HepG2 (cell line): ENCODE data around the gene GMPPA. TPM values are rescaled to one million over a fixed set of nuclear protein-coding genes. Genes with fewer than 3 reads are reported as not detected.

Source experiments
- HNRNPUL1 ChIP-seq: fragments of 200-400 bp; formaldehyde crosslinking; IDR thresholded peaks from 2 replicates; pipeline ENCODE4 v1.6.1; 2017; ENCODE audit warnings: low read depth, mild to moderate bottlenecking, low read length, moderate library complexity
- NR2C2 ChIP-seq: sonication (generic); formaldehyde crosslinking; IDR thresholded peaks from 2 replicates; pipeline ENCODE4 v1.4.0; 2020; ENCODE audit warnings: missing genetic modification reagents, mild to moderate bottlenecking, moderate library complexity, borderline replicate concordance
- PCBP2 ChIP-seq: fragments of 200-400 bp; formaldehyde crosslinking; optimal IDR thresholded peaks from 2 replicates; pipeline ENCODE3; 2018; ENCODE audit warnings: low read length, low read depth; ENCODE audit not compliant: poor library complexity, severe bottlenecking
- SMAD3 ChIP-seq: sonication (generic); formaldehyde crosslinking; IDR thresholded peaks from 2 replicates; pipeline ENCODE4 v1.4.0; 2020; ENCODE audit warnings: missing genetic modification reagents
- TBX2 ChIP-seq: sonication (generic); formaldehyde crosslinking; IDR thresholded peaks from 2 replicates; pipeline ENCODE4 v1.5.0; 2020; ENCODE audit warnings: missing genetic modification reagents, mild to moderate bottlenecking, borderline replicate concordance
- ZNF12 ChIP-seq: sonication (generic); formaldehyde crosslinking; IDR thresholded peaks from 2 replicates; pipeline ENCODE4 v1.5.0; 2020; ENCODE audit warnings: missing genetic modification reagents
- ZNF460 ChIP-seq: sonication (generic); formaldehyde crosslinking; IDR thresholded peaks from 2 replicates; pipeline ENCODE4 v1.5.1; 2020; ENCODE audit warnings: missing genetic modification reagents, mild to moderate bottlenecking, borderline replicate concordance
- ZNF496 ChIP-seq: sonication (generic); formaldehyde crosslinking; IDR thresholded peaks from 2 replicates; pipeline ENCODE4 v1.8.1; 2023; ENCODE audit warnings: mild to moderate bottlenecking, moderate library complexity, missing genetic modification reagents; ENCODE audit not compliant: insufficient replicate concordance
- ZNF720 ChIP-seq: sonication (generic); formaldehyde crosslinking; IDR thresholded peaks from 2 replicates; pipeline ENCODE4 v1.4.0; 2020; ENCODE audit warnings: missing genetic modification reagents
- ZNF747 ChIP-seq: sonication (generic); formaldehyde crosslinking; IDR thresholded peaks from 2 replicates; pipeline ENCODE4 v1.8.1; 2023; ENCODE audit warnings: missing genetic modification reagents, mild to moderate bottlenecking, borderline replicate concordance
- ZNF839 ChIP-seq: sonication (generic); formaldehyde crosslinking; IDR thresholded peaks from 2 replicates; pipeline ENCODE4 v1.4.0; 2020; ENCODE audit warnings: missing genetic modification reagents, mild to moderate bottlenecking, borderline replicate concordance
- ZSCAN12 ChIP-seq: sonication (generic); formaldehyde crosslinking; IDR thresholded peaks from 2 replicates; pipeline ENCODE4 v1.9.0; 2021; ENCODE audit warnings: mild to moderate bottlenecking, missing genetic modification reagents
- polyA plus RNA-seq, 8 experiments: library from polyadenylated mRNA; depleted of rRNA in 3 of 8; stranded (reverse) in 7 of 8; unstranded in 1 of 8; fragments of >200 nt; fragmentation: Illumina TruSeq in 4 of 8; extraction: Trizol in 4 of 8; gene quantifications; 2 replicates each; pipeline versions ENCODE4 v1.2.1 to v1.2.3, GENCODE V29; 2011 to 2016; ENCODE audit warnings: low read depth in 4 of 8, missing spikeins in 1 of 8, mixed read lengths in 1 of 8; ENCODE audit not compliant: insufficient read depth in 1 of 8
- total RNA-seq, 5 experiments: library from RNA; depleted of rRNA; stranded (reverse); fragments of >200 nt; fragmentation: Illumina TruSeq; extraction: Trizol; gene quantifications; 2 replicates each; pipeline ENCODE4 v1.2.3, GENCODE V29; 2016; ENCODE audit warnings: low read depth in 1 of 5
- TF ChIP-seq, protein P1 (sequence below), 2 experiments: fragments of 450-650 bp in 1 of 2; sonication (generic) in 1 of 2; formaldehyde crosslinking in 1 of 2; IDR thresholded peaks; 2 replicates each; pipeline versions ENCODE4 v1.6.1 to v1.8.0; 2016 to 2022; ENCODE audit warnings: antibody characterized with exemption in 1 of 2, mild to moderate bottlenecking in 1 of 2, missing genetic modification reagents in 1 of 2
- TF ChIP-seq, protein P2 (sequence below): sonication (generic); formaldehyde crosslinking; IDR thresholded peaks from 2 replicates; pipeline ENCODE4 v1.5.0; 2020; ENCODE audit warnings: missing genetic modification reagents
- TF ChIP-seq, protein P3 (sequence below): sonication (generic); formaldehyde crosslinking; IDR thresholded peaks from 2 replicates; pipeline ENCODE4 v1.8.1; 2023; ENCODE audit warnings: missing genetic modification reagents, inconsistent platforms, borderline replicate concordance
- TF ChIP-seq, protein P4 (sequence below): sonication (generic); formaldehyde crosslinking; IDR thresholded peaks from 2 replicates; pipeline ENCODE4 v1.5.1; 2020; ENCODE audit warnings: missing genetic modification reagents, mild to moderate bottlenecking, borderline replicate concordance

Gene GMPPA
- total and polyA plus RNA-seq, 2 of the 13 experiments (the other 11 are each of a cell fraction or from before 2014, with no cell fraction given), result 81.1 to 106 TPM

DNA sequence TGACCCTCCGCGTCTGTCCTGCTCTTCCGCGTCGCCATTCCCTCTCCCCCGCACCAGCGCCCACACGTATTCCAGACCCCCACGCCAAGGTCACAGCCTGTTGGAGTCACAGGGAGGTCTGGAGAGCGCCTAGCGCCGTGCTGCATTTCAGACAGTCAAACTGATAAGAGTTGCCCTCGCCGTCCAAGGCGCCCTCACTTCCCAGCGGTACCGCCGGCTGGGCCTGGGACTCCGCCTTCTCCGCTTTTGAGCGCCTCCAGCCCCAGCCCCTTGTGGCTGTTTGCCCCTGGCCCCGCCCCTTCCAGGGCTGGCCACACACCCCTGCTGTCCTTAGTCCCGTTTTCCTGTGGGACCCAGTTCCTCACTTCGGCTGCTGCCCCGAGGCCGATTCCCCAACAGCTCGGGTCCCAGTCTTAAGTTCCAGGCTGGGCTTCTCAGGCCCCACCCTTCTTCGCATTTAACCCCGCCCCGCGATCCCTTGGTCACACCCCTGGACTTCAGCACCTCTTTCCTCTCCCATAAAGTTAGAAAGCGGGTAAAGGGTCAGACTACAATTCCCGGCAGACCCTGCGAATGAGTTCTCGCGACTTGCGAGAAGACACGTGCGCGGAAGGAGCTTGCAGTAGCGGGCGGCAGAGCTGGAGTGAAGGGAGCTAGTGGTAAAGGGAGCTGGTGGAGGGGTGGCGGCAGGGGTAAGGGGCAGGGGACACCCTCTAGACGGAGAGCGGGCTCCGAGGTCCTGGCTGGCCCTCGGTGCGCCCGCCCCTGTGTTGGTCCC, at the start of gene GMPPA (continued):
- TF ChIP-seq, protein P1, sequence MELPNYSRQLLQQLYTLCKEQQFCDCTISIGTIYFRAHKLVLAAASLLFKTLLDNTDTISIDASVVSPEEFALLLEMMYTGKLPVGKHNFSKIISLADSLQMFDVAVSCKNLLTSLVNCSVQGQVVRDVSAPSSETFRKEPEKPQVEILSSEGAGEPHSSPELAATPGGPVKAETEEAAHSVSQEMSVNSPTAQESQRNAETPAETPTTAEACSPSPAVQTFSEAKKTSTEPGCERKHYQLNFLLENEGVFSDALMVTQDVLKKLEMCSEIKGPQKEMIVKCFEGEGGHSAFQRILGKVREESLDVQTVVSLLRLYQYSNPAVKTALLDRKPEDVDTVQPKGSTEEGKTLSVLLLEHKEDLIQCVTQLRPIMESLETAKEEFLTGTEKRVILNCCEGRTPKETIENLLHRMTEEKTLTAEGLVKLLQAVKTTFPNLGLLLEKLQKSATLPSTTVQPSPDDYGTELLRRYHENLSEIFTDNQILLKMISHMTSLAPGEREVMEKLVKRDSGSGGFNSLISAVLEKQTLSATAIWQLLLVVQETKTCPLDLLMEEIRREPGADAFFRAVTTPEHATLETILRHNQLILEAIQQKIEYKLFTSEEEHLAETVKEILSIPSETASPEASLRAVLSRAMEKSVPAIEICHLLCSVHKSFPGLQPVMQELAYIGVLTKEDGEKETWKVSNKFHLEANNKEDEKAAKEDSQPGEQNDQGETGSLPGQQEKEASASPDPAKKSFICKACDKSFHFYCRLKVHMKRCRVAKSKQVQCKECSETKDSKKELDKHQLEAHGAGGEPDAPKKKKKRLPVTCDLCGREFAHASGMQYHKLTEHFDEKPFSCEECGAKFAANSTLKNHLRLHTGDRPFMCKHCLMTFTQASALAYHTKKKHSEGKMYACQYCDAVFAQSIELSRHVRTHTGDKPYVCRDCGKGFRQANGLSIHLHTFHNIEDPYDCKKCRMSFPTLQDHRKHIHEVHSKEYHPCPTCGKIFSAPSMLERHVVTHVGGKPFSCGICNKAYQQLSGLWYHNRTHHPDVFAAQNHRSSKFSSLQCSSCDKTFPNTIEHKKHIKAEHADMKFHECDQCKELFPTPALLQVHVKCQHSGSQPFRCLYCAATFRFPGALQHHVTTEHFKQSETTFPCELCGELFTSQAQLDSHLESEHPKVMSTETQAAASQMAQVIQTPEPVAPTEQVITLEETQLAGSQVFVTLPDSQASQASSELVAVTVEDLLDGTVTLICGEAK (IDR thresholded peaks at IDR 0.05), result no peak
- TF ChIP-seq, protein P1 (CRISPR knock-in tag; IDR thresholded peaks at IDR 0.05), result peak; percentile 89
- TF ChIP-seq PCBP2 (no peak), ZNF720 (CRISPR knock-in tag) (no peak), SMAD3 (no peak; the same call in none of the 2 replicates), ZNF839 (CRISPR knock-in tag) (no peak), ZSCAN12 (CRISPR knock-in tag) (peak; percentile 74; the same call in 1 of the 2 replicates), TBX2 (CRISPR knock-in tag) (peak; percentile 57; the same call in 1 of the 2 replicates), HNRNPUL1 (no peak), NR2C2 (CRISPR knock-in tag) (peak; percentile 71; the same call in 1 of the 2 replicates), ZNF12 (CRISPR knock-in tag) (no peak), ZNF460 (CRISPR knock-in tag) (no peak), ZNF496 (CRISPR knock-in tag) (no peak), ZNF747 (CRISPR knock-in tag) (no peak)
- TF ChIP-seq, protein P2, sequence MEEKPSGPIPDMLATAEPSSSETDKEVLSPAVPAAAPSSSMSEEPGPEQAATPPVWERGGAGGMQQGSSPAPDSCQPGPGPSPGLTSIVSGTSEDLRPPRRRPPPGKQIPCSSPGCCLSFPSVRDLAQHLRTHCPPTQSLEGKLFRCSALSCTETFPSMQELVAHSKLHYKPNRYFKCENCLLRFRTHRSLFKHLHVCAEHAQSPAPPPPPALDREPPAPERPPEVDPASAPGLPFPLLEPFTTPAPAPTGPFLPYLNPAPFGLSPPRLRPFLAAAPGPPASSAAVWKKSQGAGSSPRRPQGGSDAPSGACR (CRISPR knock-in tag), result no peak; the same call in 1 of the 2 replicates
- TF ChIP-seq, protein P3, sequence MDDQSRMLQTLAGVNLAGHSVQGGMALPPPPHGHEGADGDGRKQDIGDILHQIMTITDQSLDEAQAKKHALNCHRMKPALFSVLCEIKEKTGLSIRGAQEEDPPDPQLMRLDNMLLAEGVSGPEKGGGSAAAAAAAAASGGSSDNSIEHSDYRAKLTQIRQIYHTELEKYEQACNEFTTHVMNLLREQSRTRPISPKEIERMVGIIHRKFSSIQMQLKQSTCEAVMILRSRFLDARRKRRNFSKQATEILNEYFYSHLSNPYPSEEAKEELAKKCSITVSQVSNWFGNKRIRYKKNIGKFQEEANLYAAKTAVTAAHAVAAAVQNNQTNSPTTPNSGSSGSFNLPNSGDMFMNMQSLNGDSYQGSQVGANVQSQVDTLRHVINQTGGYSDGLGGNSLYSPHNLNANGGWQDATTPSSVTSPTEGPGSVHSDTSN (CRISPR knock-in tag), result no peak
- TF ChIP-seq, protein P4, sequence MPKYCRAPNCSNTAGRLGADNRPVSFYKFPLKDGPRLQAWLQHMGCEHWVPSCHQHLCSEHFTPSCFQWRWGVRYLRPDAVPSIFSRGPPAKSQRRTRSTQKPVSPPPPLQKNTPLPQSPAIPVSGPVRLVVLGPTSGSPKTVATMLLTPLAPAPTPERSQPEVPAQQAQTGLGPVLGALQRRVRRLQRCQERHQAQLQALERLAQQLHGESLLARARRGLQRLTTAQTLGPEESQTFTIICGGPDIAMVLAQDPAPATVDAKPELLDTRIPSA, result no peak
